Neural crest cell (in vitro differentiated cells): ENCODE measurements around the gene TRIM2. TPM values are rescaled to one million over a fixed set of nuclear protein-coding genes. Genes with fewer than 3 reads are reported as not detected.
A peak's percentile ranks its signal among the peaks of the same experiment; 100 is the strongest.

Source experiments
- DNase-seq: peaks from one replicate; pipeline ENCODE4 v3.0.0; 2021; ENCODE audit warnings: low read depth, mixed read lengths, low spot score
- H3K27ac Mint-ChIP-seq: one replicate; pipeline ENCODE4 v1.8.0; 2021; ENCODE audit warnings: mild to moderate bottlenecking, mixed read lengths; ENCODE audit not compliant: unreplicated experiment
- H3K27me3 Mint-ChIP-seq: 2 replicates; pipeline ENCODE4 v1.8.0; 2021; ENCODE audit warnings: low read depth, mild to moderate bottlenecking, mixed read lengths
- H3K36me3 Mint-ChIP-seq: 2 replicates; pipeline ENCODE4 v1.8.0; 2021; ENCODE audit warnings: low read depth, mild to moderate bottlenecking, mixed read lengths
- H3K4me1 Mint-ChIP-seq: 2 replicates; pipeline ENCODE4 v1.8.0; 2021; ENCODE audit warnings: mixed read lengths
- H3K4me3 Mint-ChIP-seq: one replicate; pipeline ENCODE4 v1.8.0; 2021; ENCODE audit warnings: mild to moderate bottlenecking, mixed read lengths
- H3K9me3 Mint-ChIP-seq: 2 replicates; pipeline ENCODE4 v1.8.0; 2021; ENCODE audit warnings: mixed read lengths
- total RNA-seq: library from RNA; stranded (reverse); gene quantifications from 2 replicates; pipeline ENCODE4 v1.2.1, GENCODE V29; 2021
- TF ChIP-seq, protein P1 (sequence below): fragments of 200-600 bp; sonication (generic); conservative IDR thresholded peaks from 2 replicates; pipeline ENCODE4 v1.5.0; 2021; ENCODE audit warnings: antibody characterized with exemption, mild to moderate bottlenecking

The TRIM2 gene
- total RNA-seq, 1 donor from 2014 or later = 105 TPM

DNA sequence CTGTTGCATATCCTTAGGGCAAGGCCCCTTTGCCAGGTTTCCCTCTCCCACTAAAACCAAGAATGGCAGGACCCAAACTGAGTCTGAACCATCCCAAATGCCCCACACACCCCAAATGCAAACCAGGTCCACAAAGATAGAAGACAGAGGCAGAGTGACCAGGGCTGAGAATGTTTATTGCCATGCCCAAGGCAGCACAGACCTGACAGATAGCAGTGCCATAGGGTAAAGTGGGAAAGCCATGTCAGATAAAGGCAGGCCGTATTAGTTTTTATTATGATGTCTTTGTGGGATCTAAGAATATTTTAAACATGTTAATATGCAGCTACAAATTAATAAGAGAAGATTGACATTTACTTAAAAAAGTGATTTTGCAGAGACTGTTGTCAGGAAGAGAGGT is 110.7 kb downstream of the TRIM2 start:
- H3K9me3 Mint-ChIP-seq = no peaks in the 10 kb centered on the region
- H3K36me3 Mint-ChIP-seq = peaks cover 24% of the 10 kb centered on the region
- H3K27me3 Mint-ChIP-seq = no peaks in the 10 kb centered on the region
- TF ChIP-seq, protein P1, sequence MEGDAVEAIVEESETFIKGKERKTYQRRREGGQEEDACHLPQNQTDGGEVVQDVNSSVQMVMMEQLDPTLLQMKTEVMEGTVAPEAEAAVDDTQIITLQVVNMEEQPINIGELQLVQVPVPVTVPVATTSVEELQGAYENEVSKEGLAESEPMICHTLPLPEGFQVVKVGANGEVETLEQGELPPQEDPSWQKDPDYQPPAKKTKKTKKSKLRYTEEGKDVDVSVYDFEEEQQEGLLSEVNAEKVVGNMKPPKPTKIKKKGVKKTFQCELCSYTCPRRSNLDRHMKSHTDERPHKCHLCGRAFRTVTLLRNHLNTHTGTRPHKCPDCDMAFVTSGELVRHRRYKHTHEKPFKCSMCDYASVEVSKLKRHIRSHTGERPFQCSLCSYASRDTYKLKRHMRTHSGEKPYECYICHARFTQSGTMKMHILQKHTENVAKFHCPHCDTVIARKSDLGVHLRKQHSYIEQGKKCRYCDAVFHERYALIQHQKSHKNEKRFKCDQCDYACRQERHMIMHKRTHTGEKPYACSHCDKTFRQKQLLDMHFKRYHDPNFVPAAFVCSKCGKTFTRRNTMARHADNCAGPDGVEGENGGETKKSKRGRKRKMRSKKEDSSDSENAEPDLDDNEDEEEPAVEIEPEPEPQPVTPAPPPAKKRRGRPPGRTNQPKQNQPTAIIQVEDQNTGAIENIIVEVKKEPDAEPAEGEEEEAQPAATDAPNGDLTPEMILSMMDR = no peak
- no peak overlapping the region for H3K27ac Mint-ChIP-seq
- peaks cover 21% of the 10 kb centered on the region for H3K4me1 Mint-ChIP-seq
- no peak for DNase-seq
- no peak overlapping the region for H3K4me3 Mint-ChIP-seq

DNA sequence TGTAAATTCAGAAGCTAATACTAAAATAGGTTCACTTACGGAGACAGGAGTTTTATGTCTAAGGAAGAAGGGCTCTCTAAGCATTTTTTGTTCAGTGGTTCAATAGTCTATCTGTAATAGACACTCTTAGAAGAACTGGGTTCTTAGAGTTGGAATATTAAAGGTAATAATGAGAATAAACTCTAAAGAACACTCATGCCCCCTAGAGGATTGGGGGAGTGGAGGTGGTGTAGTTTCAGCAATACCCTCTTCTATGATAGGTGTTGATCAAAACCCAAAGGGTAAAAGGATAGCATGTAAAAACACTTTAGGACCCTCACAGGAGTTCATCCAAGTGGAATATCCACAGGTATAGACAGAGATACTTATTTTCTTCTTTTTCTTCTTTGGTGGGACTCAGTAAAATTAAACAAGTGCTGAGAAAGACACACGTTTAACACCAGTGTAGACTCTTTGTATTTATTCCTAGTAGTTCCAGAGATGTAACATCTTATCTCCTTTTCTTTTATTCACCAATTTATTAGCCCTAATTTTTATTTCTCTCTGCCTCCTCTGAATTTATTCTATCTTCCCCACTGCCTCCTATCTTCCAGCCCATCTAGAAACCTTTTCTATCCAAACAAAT is 114.6 kb downstream of the TRIM2 start:
- Mint-ChIP-seq H3K36me3 (peaks cover 16% of the 10 kb centered on the region), H3K4me1 (peaks cover 11% of the 10 kb centered on the region), H3K4me3 (no peak overlapping the region), H3K27me3 (no peaks in the 10 kb centered on the region), H3K9me3 (no peaks in the 10 kb centered on the region), H3K27ac (no peak overlapping the region)
- peak; percentile 14 for DNase-seq
- TF ChIP-seq, protein P1 = peak; percentile 83

DNA sequence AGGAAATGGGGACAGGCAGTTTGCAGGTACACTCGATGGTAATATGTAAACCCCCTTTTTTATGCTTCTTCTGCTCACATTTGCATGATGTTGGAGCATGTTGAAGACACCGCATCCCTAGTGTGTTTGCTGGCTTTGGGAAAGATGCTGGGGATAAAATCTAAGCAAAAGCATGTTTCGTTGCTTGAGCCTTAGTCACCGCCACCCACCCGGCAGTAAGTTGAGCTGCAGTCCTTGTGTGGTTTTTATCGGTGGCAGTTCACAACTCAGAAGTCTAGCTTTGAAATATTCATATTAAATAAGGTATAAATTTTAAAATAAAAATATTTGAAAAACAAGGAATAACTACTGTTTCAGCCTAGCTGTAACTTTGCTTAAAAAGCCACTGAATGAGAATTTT is 118.5 kb downstream of the TRIM2 start:
- Mint-ChIP-seq H3K36me3 (peaks cover 10% of the 10 kb centered on the region), H3K27me3 (no peaks in the 10 kb centered on the region), H3K9me3 (no peaks in the 10 kb centered on the region), H3K27ac (no peak overlapping the region), H3K4me1 (peaks cover 20% of the 10 kb centered on the region), H3K4me3 (no peak overlapping the region)
- TF ChIP-seq, protein P1 = no peak
- no peak for DNase-seq

DNA sequence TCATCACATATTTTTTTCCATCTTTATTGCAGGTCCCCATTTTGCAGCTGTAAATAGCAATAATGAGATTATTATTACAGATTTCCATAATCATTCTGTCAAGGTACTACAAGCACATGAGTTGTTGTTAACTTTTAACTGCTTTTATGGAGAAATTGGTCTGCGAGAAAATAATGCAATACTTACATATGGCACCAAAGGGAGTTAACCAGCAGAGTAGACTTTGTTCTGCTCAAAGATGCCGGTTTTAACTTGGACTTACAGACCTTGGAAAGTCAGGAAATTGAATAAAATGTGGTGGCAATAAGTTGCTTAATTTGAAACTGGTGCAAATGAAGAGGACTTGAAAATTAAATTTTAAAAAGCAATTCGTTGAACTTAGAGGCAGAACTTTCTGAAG is 119.8 kb downstream of the TRIM2 start:
- Mint-ChIP-seq H3K27me3 (no peaks in the 10 kb centered on the region), H3K36me3 (peaks cover 9% of the 10 kb centered on the region), H3K4me3 (no peak overlapping the region), H3K4me1 (peaks cover 13% of the 10 kb centered on the region), H3K27ac (no peak overlapping the region), H3K9me3 (no peaks in the 10 kb centered on the region)
- DNase-seq = no peak
- TF ChIP-seq, protein P1 = no peak

DNA sequence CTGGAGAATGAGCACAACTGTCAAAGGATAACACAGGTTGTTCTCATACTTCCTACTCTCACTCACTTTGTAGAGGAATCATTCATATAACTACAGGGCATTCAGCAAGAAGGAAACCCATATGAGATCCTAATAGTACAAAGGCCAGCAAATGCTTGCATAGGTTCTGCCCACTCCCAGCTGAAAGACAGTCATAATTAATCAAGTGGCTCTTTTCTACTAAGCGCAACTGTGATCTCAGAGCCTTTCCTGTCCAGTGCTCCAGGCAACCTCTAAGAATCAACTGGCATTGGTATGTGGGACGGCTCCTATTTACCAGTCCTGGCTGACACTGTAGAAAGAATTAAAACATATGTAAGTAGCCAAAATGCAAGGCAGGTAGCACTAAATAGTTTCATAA is 121.3 kb downstream of the TRIM2 start:
- Mint-ChIP-seq H3K27ac (no peak overlapping the region), H3K4me1 (peaks cover 9% of the 10 kb centered on the region), H3K4me3 (no peak overlapping the region), H3K36me3 (peaks cover 9% of the 10 kb centered on the region), H3K9me3 (no peaks in the 10 kb centered on the region), H3K27me3 (no peaks in the 10 kb centered on the region)
- DNase-seq = no peak
- TF ChIP-seq, protein P1 = no peak
